K562 (cell line): Measurements from ENCODE around the gene CLHC1. TPM values are rescaled to one million over a fixed set of nuclear protein-coding genes. Genes with fewer than 3 reads are reported as not detected.

ENCODE experiments used
- BRD9 ChIP-seq: fragments of 450-650 bp; IDR thresholded peaks from 2 replicates; pipeline ENCODE4 v1.6.1; 2018; ENCODE audit warnings: low read depth; ENCODE audit not compliant: partially characterized antibody
- CCNT2 ChIP-seq: IDR thresholded peaks from 2 replicates; pipeline ENCODE4 v1.6.1; 2011; ENCODE audit warnings: borderline replicate concordance, low read depth, mild to moderate bottlenecking, moderate library complexity, mixed read lengths, low read length; ENCODE audit not compliant: insufficient read length; ENCODE audit errors: extremely low read depth
- DEAF1 ChIP-seq: fragments of 450-650 bp; formaldehyde crosslinking; IDR thresholded peaks from 2 replicates; pipeline ENCODE4 v1.4.0; 2020; ENCODE audit warnings: mild to moderate bottlenecking, moderate library complexity
- EP300 ChIP-seq: IDR thresholded peaks from 2 replicates; pipeline ENCODE4 v1.6.1; 2012; ENCODE audit warnings: low read length, improper control_type of control experiment
- HDAC6 ChIP-seq: IDR thresholded peaks from 2 replicates; pipeline ENCODE4 v1.6.1; 2012; ENCODE audit warnings: low read depth, mild to moderate bottlenecking, control low read depth, inconsistent platforms, low read length, moderate library complexity
- HOXB6 ChIP-seq: fragments of 250-450 bp; sonication (Bioruptor Pico); IDR thresholded peaks from 2 replicates; pipeline ENCODE4 v1.5.1; 2022; ENCODE audit warnings: mild to moderate bottlenecking, borderline replicate concordance
- IFI16 ChIP-seq: fragments of 250-450 bp; sonication (Bioruptor Pico); IDR thresholded peaks from 2 replicates; pipeline ENCODE4 v2.1.2; 2022; ENCODE audit warnings: mild to moderate bottlenecking, inconsistent platforms
- JUN ChIP-seq, 2 experiments: sonication (generic) in 1 of 2; formaldehyde crosslinking in 1 of 2; IDR thresholded peaks; 2 replicates each; pipeline versions ENCODE4 v1.6.1 to v1.8.0; 2012 to 2022; ENCODE audit warnings: borderline replicate concordance in 2 of 2, mild to moderate bottlenecking in 2 of 2, improper control_type of control experiment in 1 of 2, low read depth in 1 of 2, low read length in 1 of 2, missing genetic modification reagents in 1 of 2
- LARP7 ChIP-seq: fragments of 450-650 bp; IDR thresholded peaks from 2 replicates; pipeline ENCODE4 v1.6.1; 2016
- SNAPC5 ChIP-seq: fragments of 250-450 bp; sonication (Bioruptor Pico); IDR thresholded peaks from 2 replicates; pipeline ENCODE4 v1.8.0; 2021; ENCODE audit warnings: moderate library complexity, mild to moderate bottlenecking, inconsistent platforms
- ZBTB43 ChIP-seq: sonication (generic); formaldehyde crosslinking; IDR thresholded peaks from 2 replicates; pipeline ENCODE4 v1.8.0; 2023; ENCODE audit warnings: mild to moderate bottlenecking, missing genetic modification reagents
- ZNF354B ChIP-seq: fragments of 250-450 bp; sonication (Bioruptor Pico); IDR thresholded peaks from 2 replicates; pipeline ENCODE4 v1.4.0; 2020
- ZNF407 ChIP-seq: fragments of 450-650 bp; IDR thresholded peaks from 2 replicates; pipeline ENCODE4 v1.6.1; 2016; ENCODE audit warnings: low read depth
- ZNF75A ChIP-seq: fragments of 450-650 bp; formaldehyde crosslinking; IDR thresholded peaks from 2 replicates; pipeline ENCODE4 v1.4.0; 2020; ENCODE audit warnings: mild to moderate bottlenecking
- ZNF778 ChIP-seq: fragments of 450-650 bp; formaldehyde crosslinking; IDR thresholded peaks from 2 replicates; pipeline ENCODE4 v1.4.0; 2020; ENCODE audit warnings: mild to moderate bottlenecking, moderate library complexity
- ZNF785 ChIP-seq: fragments of 250-450 bp; sonication (Bioruptor Pico); IDR thresholded peaks from 2 replicates; pipeline ENCODE4 v1.4.0; 2020; ENCODE audit warnings: mild to moderate bottlenecking
- polyA plus RNA-seq, 8 experiments: library from polyadenylated mRNA; depleted of rRNA in 4 of 8; stranded (reverse) in 5 of 8; unstranded in 3 of 8; fragments of >200 nt; fragmentation: Nextera tagmentation in 2 of 8; fragmentation: Illumina TruSeq in 1 of 8; extraction: Ambion mirVana in 2 of 8; extraction: Trizol in 1 of 8; gene quantifications; 2 replicates each; pipeline versions ENCODE4 v1.2.1 to v1.2.3, GENCODE V29; 2011 to 2014; ENCODE audit warnings: inconsistent platforms in 1 of 8, missing spikeins in 1 of 8
- total RNA-seq, 7 experiments: library from RNA; depleted of rRNA in 6 of 7; stranded (reverse); fragments of >200 nt in 6 of 7; fragmentation: Illumina TruSeq in 2 of 7; extraction: Trizol in 2 of 7; gene quantifications; 2 replicates each; pipeline versions ENCODE4 v1.2.1 to v1.2.3, GENCODE V29; 2011 to 2021; ENCODE audit warnings: low replicate concordance in 1 of 7

Gene CLHC1
- total and polyA plus RNA-seq, 9 of the 15 experiments (the other 6 are each of a cell fraction or from before 2014, with no cell fraction given), result 3.7 to 14.3 (median 8.6) TPM

GRCh38 chr2:55133467-55134315 lies 98.4 kb downstream of the CLHC1 start (continued):
- TF ChIP-seq HOXB6 (CRISPR knock-in tag) (no peak), ZBTB43 (CRISPR knock-in tag) (no peak), BRD9 (peak; percentile 60), LARP7 (no peak), JUN (IDR thresholded peaks at IDR 0.05; ENCODE audit: borderline replicate concordance, low read depth, low read length) (no peak), JUN (CRISPR knock-in tag; IDR thresholded peaks at IDR 0.05; ENCODE audit: borderline replicate concordance) (no peak), ZNF407 (no peak), DEAF1 (CRISPR knock-in tag) (no peak), ZNF785 (CRISPR knock-in tag) (no peak), SNAPC5 (no peak), ZNF778 (no peak), ZNF75A (no peak), CCNT2 (no peak), IFI16 (CRISPR knock-in tag) (no peak), EP300 (peak; percentile 36), HDAC6 (no peak), ZNF354B (CRISPR knock-in tag) (no peak)
